H4 (cell line): ENCODE data around the gene SLC7A5. TPM values are rescaled to one million over a fixed set of nuclear protein-coding genes. Genes with fewer than 3 reads are reported as not detected.
A peak's percentile ranks its signal among the peaks of the same experiment; 100 is the strongest.
"Not testable (repeated sequence)": the region's sequence is repeated elsewhere in the genome, so short reads cannot be mapped to it uniquely, and the experiment has no call there.

Experiments used
- DNase-seq: peaks from one replicate; pipeline ENCODE4 v3.0.0-alpha.2; 2015; ENCODE audit warnings: low spot score
- total RNA-seq: library from RNA; depleted of rRNA; stranded (reverse); fragments of >200 nt; shearing (Covaris generic); gene quantifications from 2 replicates; pipeline ENCODE4 v1.2.3, GENCODE V29; 2014; rRNA removed

Gene SLC7A5
- total RNA-seq, 1 experiment from 2014 or later, result 153 TPM

DNA sequence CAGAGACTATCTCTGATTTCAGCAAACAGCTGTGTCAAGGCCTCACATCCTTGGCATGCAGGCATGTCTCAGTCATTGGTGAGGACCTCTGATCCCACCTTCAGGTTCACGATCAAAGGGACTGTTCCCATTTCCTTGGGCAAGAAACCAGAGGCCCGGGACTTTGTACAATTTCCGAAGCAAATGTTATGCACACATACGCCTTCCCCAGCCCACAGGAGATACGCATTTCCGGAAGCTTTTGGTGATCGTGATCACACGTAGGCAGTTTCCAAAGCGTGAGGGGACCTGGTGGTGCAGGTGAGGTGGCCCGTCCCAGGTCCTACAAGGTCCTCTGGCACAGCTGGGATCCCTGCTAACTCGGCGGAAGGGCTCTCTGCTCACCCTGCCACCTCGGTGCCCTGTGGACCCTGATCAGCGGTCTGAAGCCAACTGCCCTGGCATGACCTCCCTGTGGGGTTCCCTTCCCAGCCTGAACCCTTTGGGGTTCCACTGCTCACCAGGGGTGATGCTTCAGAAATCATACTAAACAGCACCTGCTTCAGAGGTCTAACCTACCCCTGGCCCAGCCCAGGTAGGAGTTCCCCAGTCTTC is 74.7 kb downstream of the SLC7A5 start:
- DNase-seq, result no peak

DNA sequence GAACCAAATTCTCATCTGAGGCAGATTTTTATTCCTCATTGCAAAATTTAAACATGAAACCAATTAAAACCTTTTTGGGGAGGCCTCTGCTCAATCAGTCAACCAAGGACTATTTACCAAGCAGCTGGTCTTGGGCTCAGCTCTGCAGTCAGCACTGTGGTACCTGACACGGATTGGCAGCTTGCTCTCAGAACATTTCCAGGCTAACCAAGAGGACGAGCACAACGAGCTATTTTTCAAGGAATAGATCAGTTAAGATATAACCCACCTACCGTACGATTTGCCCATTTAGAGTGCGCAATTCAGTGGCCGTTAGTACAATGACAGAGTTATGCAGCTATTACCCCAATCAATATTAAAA is 77.1 kb downstream of the SLC7A5 start:
- DNase-seq, result no peak

DNA sequence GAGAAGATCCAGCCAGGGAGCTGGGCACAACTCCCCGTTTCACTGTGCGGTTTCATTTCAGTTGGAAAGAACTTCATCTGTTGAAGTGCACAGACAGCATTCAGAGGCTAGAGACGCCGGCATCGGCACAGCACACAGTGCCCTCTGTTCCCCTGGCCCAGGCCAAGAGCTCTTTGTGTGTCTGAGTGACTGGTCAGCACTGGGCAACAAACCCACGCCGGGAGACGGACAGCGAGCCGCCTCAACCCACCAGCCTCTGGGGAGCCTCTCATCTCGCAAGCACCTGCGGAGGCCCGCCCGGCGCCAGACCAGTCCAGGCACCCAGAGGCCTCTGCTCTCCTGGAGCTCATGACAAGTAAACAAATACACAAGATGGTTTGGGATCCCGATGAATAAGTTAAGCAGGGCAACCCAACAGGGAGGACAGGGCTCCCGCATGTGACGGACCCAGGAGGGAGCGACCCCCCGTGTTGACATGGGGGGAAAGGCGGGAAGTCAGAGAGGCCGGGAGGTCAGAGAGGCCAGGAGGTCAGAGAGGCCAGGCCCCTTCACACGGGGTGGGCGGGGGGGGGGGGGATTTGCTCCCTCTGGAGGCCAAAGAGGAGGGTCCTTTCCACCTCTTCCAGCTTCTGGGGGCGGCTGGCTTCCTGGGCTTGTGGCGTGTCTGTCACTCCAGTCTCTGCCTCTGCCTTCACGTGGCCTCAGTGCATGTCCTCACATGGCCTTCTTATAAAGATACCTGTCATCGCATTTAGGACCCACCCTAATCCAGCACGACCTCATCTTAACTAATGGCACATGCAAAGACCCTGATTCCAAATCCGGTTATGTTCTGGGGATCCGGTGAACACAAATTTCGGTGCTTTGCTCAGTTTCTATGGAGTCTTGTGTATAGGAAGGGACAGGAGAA is 77.8 kb downstream of the SLC7A5 start:
- no peak for DNase-seq

DNA sequence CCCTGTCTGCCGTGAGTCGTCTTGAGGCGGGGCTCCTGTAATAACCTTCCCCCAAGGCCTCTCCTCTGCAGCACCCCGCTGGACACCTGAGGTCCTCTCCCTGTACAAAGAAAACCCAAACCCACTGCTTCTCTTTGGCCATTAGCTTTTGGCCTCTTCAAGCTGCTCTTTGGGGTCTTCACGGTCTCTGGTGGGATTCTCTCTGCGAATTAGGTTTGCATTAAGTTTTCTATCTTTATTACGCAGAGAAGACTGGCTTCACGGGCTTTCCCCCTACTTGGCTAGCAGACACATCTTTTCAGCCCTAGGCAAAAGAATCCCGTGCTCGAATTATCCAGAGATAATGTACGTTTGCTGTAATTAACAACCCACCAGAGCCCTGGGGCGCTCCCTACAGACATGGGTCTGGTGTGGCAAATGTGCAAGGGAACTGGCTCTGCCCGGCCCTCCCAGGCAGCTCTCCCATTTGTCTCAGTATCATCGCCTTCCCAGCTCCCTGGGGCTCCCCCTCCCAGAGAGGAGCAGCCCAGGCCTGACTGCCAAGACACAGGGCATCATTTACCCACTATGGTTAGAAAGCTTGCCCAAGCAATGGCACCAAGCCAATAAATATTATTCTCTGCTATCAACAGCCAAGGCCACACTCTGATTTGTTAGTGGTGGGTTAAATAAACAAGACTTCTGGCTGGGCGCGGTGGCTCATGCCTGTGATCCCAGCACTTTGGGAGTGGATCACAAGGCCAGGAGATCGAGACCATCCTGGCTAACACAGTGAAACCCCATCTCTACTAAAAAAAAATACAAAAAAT is 78.8 kb downstream of the SLC7A5 start:
- peak; percentile 98 for DNase-seq

DNA sequence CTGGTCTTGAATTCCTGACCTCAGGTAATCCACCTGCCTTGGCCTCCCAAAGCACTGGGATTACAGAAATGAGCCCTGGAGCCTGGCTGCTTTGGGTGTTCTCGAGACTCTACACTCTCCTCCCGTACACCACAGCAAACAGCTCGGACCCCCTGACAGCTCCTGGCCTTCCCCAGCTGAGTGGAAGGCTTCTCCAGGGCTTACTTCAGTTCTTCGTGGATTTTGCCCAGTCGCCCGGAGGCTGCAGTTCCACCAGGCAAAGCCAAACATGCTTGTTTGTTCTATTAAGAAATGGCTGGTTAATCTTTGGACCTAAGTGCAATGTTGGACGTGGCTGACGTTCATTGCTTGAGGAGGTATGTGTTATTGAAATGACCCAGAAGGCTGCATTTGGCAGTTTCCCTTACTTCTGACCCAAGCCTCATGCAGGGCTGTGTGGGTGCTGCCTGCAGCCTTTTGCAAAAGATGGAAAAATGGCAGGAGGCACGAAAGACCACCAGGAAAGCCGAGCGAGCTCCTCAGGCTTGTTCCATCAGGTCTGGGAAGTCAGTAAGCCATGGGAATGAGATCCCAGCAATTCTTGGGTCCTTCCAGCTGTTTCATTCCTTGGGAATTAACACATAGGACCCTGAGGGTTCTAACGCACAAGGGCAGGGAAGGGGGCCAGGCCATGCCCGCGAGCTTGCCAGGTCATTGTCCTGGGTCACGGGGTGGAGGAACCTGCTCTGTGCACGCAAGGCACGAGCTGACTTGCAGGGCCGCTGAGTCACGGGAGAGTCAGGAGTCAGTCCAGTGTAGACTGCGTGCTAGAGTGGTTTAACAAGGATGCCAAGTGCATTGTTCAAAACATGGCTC is 79.6 kb downstream of the SLC7A5 start:
- DNase-seq, result peak; percentile 93

DNA sequence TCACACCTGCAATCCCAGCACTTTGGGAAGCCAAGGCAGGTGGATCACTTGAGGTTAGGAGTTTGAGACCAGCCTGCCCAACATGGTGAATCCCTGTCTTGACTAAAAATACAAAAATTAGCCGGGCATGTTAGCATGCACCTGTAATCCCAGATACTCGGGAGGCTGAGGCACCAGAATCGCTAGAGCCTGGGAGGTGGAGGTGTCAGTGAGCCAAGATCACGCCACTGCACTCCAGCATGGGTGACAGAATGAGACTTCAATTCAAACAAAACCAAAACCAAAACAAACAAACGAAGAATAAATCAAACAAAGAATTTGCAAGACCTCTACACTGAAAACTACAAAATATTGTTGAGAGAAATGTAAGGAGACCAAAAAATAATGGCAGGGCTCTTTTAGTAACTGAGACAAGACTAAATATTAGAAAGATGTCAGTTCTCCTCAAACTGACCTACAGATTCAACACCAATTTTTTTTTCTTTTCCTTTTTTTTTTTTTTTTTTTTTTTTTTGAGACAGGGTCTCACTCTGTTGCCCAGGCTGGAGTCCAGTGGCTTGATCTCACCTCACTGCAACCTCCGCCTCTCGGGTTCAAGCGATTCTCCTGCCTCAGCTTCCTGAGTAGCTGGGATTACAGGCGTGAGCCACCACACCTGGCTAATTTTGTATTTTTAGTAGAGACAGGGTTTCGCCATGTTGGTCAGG is 80.4 kb downstream of the SLC7A5 start:
- DNase-seq, result not testable (repeated sequence)

DNA sequence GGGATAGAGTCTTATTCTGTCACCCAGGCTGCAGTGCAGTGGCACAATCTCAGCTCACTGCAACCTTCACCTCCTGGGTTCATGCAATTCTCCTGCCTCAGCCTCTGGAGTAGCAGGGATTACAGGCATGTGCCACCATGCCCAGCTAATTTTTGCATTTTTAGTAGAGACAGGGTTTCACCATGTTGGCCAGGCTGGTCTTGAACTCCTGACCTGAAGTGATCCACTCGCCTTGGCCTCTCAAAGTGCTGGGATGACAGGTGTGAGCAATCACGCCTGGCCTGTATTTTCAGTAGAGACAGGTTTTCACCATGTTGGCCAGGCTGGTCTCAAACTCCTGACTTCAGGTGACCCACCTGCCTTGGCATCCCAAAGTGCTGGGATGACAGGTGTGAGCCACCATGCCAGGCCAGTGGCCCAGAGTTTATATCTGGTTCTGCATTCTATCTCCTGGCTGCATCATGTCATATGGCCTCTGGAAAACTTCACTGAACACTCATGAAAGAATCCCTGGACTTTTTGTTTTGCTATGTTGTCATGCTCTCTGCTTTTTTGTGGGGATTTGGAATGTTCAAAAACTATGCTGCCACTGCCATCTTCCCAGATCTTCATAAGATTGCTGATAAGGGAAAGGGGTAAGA is 81.7 kb downstream of the SLC7A5 start:
- DNase-seq, result not testable (repeated sequence)

DNA sequence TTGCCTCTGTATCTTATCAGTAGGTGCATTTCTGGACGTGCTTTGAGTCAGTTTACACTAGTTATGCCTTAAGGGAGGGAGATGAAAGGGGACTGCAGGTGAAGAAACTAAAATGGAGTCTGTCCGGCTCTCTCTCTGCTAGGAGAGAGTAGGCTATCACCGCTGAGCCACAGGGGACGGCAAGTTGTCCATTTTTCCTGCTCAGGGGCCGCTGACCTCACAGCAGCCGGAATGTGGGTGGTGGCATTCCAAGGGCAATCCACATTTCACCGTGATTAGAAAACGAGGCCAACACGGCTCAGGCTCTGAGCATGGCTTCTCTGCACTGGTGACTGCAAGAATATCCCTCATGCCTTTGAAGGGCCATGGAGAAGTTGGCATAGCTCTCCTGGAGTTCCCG is 84.5 kb downstream of the SLC7A5 start:
- no peak for DNase-seq

DNA sequence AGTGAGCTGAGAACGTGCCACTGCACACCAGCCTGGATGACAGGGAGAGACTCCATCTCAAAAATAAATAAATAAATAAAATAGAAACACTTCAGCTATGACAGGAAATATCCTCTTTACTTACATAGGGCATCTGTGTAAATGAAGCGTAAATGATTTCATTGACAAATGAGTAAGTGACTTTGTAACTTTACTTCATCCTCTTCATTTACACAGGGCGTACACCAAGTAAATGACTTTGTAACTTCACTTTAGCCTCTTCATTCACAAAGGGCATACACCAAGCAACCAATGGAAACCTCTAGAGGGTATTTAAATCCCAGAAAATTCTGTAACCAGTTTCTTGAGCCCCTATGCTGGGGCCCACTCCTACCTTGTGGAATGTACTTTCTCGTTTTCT is 87.3 kb downstream of the SLC7A5 start:
- no peak for DNase-seq

DNA sequence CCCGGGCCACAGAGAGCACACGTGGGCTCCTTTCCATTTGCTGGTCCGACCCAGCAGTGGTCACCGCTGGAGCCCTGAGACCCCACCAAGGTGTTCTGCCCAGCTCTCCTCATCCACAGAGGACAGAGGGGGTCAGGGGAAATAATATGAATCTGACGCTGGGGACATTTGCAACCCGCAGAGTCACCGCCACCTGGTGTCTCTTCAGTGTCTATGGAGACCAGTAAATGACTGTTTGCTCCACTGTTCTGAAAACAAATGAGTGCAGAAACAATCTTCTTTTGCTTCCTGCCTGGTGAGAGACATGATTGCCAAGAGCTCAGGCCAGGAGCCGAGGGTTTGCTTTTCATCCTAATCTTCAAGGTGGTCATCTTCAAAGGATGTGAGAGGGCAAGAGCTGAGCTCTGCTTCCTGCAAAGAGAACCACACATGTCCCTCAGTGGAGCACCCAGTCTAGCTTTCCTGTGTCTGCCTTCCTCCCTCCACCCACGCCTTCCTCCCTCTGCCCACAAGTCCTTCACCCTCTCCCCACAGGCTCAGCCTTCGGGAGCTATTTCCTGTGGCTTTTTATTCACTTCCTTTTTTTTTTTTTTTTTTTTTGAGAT is 88.8 kb downstream of the SLC7A5 start:
- DNase-seq, result peak; percentile 80

Other genes starting within 250 kb of the SLC7A5 start
- gene KLHDC4, start 103.5 kb downstream of the SLC7A5 start, total RNA-seq, result 14.7 and 18.4 TPM in 2 replicates
- gene CA5A, start 67.0 kb upstream of the SLC7A5 start, total RNA-seq, result not detected in 2 replicates
- 14.1 and 15.6 TPM in 2 replicates for gene BANP, start 81.9 kb upstream of the SLC7A5 start, total RNA-seq